GM21447 (cell line): ENCODE data around the gene IL18BP.

Experiments used
- ATAC-seq: cut with Tn5 transposase; IDR thresholded peaks from one replicate; pipeline ENCODE4 v1.9.1; 2021; ENCODE audit not compliant: unreplicated experiment

The IL18BP gene

GRCh38 chr11:72042064-72042745 is 43.5 kb downstream of the IL18BP start:
- ATAC-seq, result no peak

GRCh38 chr11:72045849-72046248 is 47.1 kb downstream of the IL18BP start:
- ATAC-seq, result no peak

GRCh38 chr11:72048766-72049460 is 50.2 kb downstream of the IL18BP start:
- ATAC-seq, result no peak
